Kidney (tissue), 14 donors: Measurements from ENCODE around the gene SYT17. TPM values are rescaled to one million over a fixed set of nuclear protein-coding genes. Genes with fewer than 3 reads are reported as not detected.

ENCODE experiments used
- DNase-seq, 5 donors: peaks; one replicate each; pipeline ENCODE4 v3.0.0-alpha.2; 2013 to 2020
- FAIRE-seq: peaks from 2 replicates; lab custom pipeline; 2012; peaks lifted over from hg19 to GRCh38; lab: Jason Lieb, UNC
- H3K27ac ChIP-seq, 2 donors: one replicate each; pipeline ENCODE4 v1.7.0; 2013; ENCODE audit warnings: low read depth in 2 of 2, low read length in 2 of 2, inconsistent platforms in 1 of 2
- H3K27me3 ChIP-seq: one replicate; pipeline ENCODE4 v1.7.1; 2013; ENCODE audit warnings: low read length, inconsistent platforms; ENCODE audit not compliant: control insufficient read depth, insufficient read depth
- H3K36me3 ChIP-seq, 3 donors: one replicate each; pipeline versions ENCODE4 v1.7.0 to v1.7.1; 2013; ENCODE audit warnings: low read length in 3 of 3, control low read depth in 1 of 3, inconsistent platforms in 1 of 3; ENCODE audit not compliant: insufficient read depth in 3 of 3, control insufficient read depth in 2 of 3
- H3K4me1 ChIP-seq, 3 donors: one replicate each; pipeline versions ENCODE4 v1.7.0 to v1.7.1; 2013; ENCODE audit warnings: low read length in 3 of 3, inconsistent platforms in 1 of 3, low read depth in 1 of 3; ENCODE audit not compliant: control insufficient read depth in 2 of 3, insufficient read depth in 2 of 3
- H3K4me3 ChIP-seq, 3 donors: one replicate each; pipeline versions ENCODE4 v1.7.0 to v1.8.1; 2013; ENCODE audit warnings: low read length in 3 of 3, control low read depth in 1 of 3, inconsistent platforms in 1 of 3
- H3K9ac ChIP-seq, 3 donors: one replicate each; pipeline versions ENCODE4 v1.7.0 to v1.7.1; 2013; ENCODE audit warnings: low read length in 3 of 3, control low read depth in 1 of 3, inconsistent platforms in 1 of 3
- H3K9me3 ChIP-seq, 3 donors: one replicate each; pipeline versions ENCODE4 v1.7.0 to v1.7.1; 2013; ENCODE audit warnings: low read length in 3 of 3, control low read depth in 1 of 3, inconsistent platforms in 1 of 3; ENCODE audit not compliant: control insufficient read depth in 2 of 3, insufficient read depth in 1 of 3
- intact Hi-C: fragments of 100-400 bp; cut with DNase I; formaldehyde crosslinking; loops from one replicate; pipeline ENCODE4 v1.11.1; 2022
- polyA plus RNA-seq: library from polyadenylated mRNA; stranded (reverse); fragments of 350-450 nt; fragmentation: Illumina TruSeq; extraction: RNeasy Lipid Tissue Mini Kit (QIAGEN cat#74804); gene quantifications from one replicate; pipeline ENCODE4 v1.2.3, GENCODE V29; 2014; ENCODE audit warnings: low read depth, low replicate concordance; ENCODE audit not compliant: insufficient read depth
- total RNA-seq: library from RNA; stranded (reverse); fragmentation: NEBNext Ultra II Directional; extraction: Animal tissue kit (Norgen Biotek cat#: 25700); gene quantifications from one replicate; pipeline ENCODE4 v1.2.1, GENCODE V29; 2021
- TF ChIP-seq, protein P1 (sequence below): IDR thresholded peaks from 3 replicates; pipeline ENCODE4 v1.5.1; 2012; ENCODE audit warnings: mild to moderate bottlenecking, moderate library complexity, borderline replicate concordance; ENCODE audit not compliant: insufficient read depth; ENCODE audit errors: extremely low read depth
- donor health status: control.
- donor health status: control.
- donor health status: control.
- donor health status: control.
- donor health status: control.
- donor health status: DM: yes; HTN: yes; CAD: no.
- donor health status: Normal renal cell carcinoma (clear cell type).

Gene SYT17
- total and polyA plus RNA-seq, 2 donors from 2014 or later = 5.8 to 8.8 TPM

DNA sequence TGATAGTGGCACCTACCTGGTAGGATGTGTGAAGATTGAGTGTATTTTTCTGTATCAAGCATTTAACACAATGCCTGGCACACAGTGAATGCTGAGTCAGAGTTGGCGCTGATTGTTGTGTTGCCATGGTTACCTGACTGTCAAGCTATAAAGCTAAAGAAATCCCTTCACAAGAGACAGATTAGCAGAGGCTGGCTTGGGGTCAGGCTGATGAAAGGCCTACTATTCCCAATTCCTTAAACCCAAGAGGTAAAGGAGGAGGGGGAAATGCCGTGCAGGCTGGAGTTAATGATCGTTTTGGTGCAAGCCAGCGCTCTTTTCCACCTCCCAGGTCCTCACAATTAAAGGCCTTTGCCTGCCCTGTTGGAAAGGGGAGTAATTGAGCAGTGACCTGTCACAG is 123.4 kb downstream of the SYT17 start:
- intact Hi-C loops = no loop called here
- H3K27me3 ChIP-seq = no peaks in the 10 kb centered on the region
- DNase-seq (peak in 4 of 5 donors; percentile 41 to 60 (median 44)), FAIRE-seq (no peak)
- no peaks in the 10 kb centered on the region for H3K4me1 ChIP-seq
- no peak overlapping the region for H3K9ac ChIP-seq
- no peaks in the 10 kb centered on the region for H3K9me3 ChIP-seq
- TF ChIP-seq, protein P1, sequence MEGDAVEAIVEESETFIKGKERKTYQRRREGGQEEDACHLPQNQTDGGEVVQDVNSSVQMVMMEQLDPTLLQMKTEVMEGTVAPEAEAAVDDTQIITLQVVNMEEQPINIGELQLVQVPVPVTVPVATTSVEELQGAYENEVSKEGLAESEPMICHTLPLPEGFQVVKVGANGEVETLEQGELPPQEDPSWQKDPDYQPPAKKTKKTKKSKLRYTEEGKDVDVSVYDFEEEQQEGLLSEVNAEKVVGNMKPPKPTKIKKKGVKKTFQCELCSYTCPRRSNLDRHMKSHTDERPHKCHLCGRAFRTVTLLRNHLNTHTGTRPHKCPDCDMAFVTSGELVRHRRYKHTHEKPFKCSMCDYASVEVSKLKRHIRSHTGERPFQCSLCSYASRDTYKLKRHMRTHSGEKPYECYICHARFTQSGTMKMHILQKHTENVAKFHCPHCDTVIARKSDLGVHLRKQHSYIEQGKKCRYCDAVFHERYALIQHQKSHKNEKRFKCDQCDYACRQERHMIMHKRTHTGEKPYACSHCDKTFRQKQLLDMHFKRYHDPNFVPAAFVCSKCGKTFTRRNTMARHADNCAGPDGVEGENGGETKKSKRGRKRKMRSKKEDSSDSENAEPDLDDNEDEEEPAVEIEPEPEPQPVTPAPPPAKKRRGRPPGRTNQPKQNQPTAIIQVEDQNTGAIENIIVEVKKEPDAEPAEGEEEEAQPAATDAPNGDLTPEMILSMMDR = no peak
- H3K36me3 ChIP-seq = no peaks in the 10 kb centered on the region
- no peak overlapping the region for H3K27ac ChIP-seq
- no peak overlapping the region for H3K4me3 ChIP-seq

DNA sequence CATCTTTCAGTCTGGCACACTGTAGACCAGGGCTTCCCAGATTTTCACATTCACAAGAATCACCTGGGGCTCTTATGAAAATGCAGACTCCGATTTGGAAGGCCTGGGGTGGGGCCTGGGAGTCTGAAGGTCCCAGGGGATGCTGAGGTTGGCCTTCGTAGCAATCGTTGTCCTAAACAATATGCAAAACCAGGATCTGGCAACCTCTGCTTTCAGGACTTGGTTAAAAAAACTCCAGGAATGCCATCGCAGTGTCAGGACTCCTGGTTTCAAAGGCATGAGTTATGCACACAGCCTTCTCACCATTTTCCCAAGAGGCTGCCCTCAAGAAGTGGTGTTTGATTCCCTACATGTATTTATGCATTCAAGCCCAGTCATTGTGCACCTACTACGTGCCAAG is 124.1 kb downstream of the SYT17 start:
- Histone ChIP-seq H3K27me3 (no peaks in the 10 kb centered on the region), H3K4me1 (no peaks in the 10 kb centered on the region), H3K4me3 (no peak overlapping the region), H3K9me3 (no peaks in the 10 kb centered on the region), H3K36me3 (no peaks in the 10 kb centered on the region), H3K9ac (no peak overlapping the region), H3K27ac (no peak overlapping the region)
- TF ChIP-seq, protein P1 = no peak
- intact Hi-C loops = no loop called here
- FAIRE-seq (no peak), DNase-seq (no peak)

DNA sequence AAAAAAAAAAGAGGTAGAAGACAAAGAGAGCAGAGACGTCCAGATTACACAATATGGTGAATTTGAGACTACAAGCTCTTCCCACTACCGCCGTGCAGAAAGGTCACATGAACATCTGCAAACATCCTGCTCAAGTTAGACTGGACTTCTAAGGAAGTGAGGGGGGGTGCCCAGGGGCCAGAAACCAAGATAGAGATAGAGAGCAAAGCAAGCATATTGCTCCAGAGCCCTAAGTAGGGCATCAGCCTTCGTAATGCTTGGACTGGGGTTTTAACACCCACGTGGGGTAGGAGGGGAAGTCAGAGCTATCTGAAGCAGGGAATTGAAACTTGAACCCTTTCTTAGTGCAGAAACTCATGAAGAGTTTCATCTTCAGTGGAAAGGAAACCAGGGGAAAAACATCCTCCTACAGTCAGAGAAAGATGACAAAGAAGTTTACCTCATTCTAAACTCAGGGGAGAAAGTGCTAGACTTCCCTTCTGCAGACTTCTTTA is 126.2 kb downstream of the SYT17 start:
- no peaks in the 10 kb centered on the region for H3K4me1 ChIP-seq
- H3K27me3 ChIP-seq = no peaks in the 10 kb centered on the region
- DNase-seq = peak in 3 of 5 donors; percentile 20 to 56 (median 45)
- TF ChIP-seq, protein P1 = no peak
- intact Hi-C loops = no loop called here
- no peak overlapping the region for H3K4me3 ChIP-seq
- H3K9me3 ChIP-seq = no peaks in the 10 kb centered on the region
- FAIRE-seq = no peak
- H3K9ac ChIP-seq = no peak overlapping the region
- no peak overlapping the region for H3K27ac ChIP-seq
- no peaks in the 10 kb centered on the region for H3K36me3 ChIP-seq

DNA sequence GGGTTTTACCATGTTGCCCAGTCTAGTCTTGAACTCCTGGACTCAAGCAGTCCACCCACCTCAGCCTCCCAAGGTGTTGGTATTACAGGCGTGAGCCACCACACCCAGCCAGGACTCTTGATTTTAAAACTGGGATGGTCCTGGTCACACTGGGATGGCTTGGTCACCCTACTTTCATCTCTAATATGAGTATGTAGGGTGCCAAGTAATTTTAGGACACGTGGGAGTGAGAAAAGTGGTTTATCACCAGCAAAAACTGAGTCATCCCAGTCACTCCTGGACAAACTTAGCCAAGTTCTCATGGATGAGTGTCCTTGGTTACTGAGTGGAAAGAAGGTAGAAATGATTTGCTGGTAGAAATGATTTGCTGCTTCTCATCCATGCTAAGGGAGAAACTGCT is 127.4 kb downstream of the SYT17 start:
- no peak for DNase-seq
- no peaks in the 10 kb centered on the region for H3K9me3 ChIP-seq
- H3K27ac ChIP-seq = no peak overlapping the region
- H3K4me3 ChIP-seq = no peak overlapping the region
- intact Hi-C loops = no loop called here
- no peaks in the 10 kb centered on the region for H3K27me3 ChIP-seq
- H3K9ac ChIP-seq = no peak overlapping the region
- H3K36me3 ChIP-seq = no peaks in the 10 kb centered on the region
- TF ChIP-seq, protein P1 = no peak
- H3K4me1 ChIP-seq = no peaks in the 10 kb centered on the region
- FAIRE-seq = no peak
